ENCODE results near the gene USP32. TPM values are rescaled to one million over a fixed set of nuclear protein-coding genes. Genes with fewer than 3 reads are reported as not detected.

USP32 gene
- polyA plus RNA-seq, 3 donors, result 10.1 to 26.6 (median 16.6) TPM

- Mint-ChIP-seq H3K4me3 (peak overlapping the region in 1 of 2 donors; percentile 9), H3K36me3 (peaks cover 2 to 5% of the 10 kb centered on the region in 2 donors), H3K27me3 (ENCODE audit: low read depth in 3 of 3) (peaks cover 11 to 21% (median 12%) of the 10 kb centered on the region in 3 donors), H3K4me1 (peaks cover 3% of the 10 kb centered on the region), H3K27ac (no peak overlapping the region), H3K9me3 (no peaks in the 10 kb centered on the region)
- DNase-seq, result no peak
- Histone ChIP-seq H4K20me1 (ENCODE audit: insufficient read depth, low read length) (no peaks in the 10 kb centered on the region), H3K79me2 (ENCODE audit: insufficient read depth, low read length) (no peaks in the 10 kb centered on the region), H3K36me3 (replicated peaks in 1 of 2; ENCODE audit: control insufficient read depth in 1 of 2, insufficient read depth in 2 of 2, low read length in 2 of 2) (no peaks in the 10 kb centered on the region), H3K4me2 (replicated peaks; ENCODE audit: extremely low read depth, low read length, poor library complexity, severe bottlenecking) (no peak overlapping the region), H3K4me3 (replicated peaks in 1 of 3; ENCODE audit: low read depth in 2 of 3, low read length in 3 of 3) (no peak overlapping the region), H3K27me3 (ENCODE audit: control insufficient read depth in 2 of 2, insufficient read depth in 2 of 2, low read length in 2 of 2) (peaks cover 0 to 3% of the 10 kb centered on the region in 2 donors), H3K27ac (ENCODE audit: low read depth in 1 of 2, low read length in 2 of 2) (no peak overlapping the region), H3K4me1 (ENCODE audit: control insufficient read depth in 1 of 2, insufficient read depth in 2 of 2, low read length in 2 of 2) (peaks cover under 1 to 2% of the 10 kb centered on the region in 2 donors), H3K9me3 (replicated peaks in 1 of 2; ENCODE audit: control insufficient read depth in 1 of 2, insufficient read depth in 1 of 2, low read length in 2 of 2) (no peaks in the 10 kb centered on the region), H3K9ac (ENCODE audit: insufficient read depth, low read length, poor library complexity, severe bottlenecking) (no peak overlapping the region), H2AFZ (ENCODE audit: insufficient read depth, low read depth, low read length, poor library complexity, severe bottlenecking) (no peak overlapping the region)
- WGBS (ENCODE audit: insufficient coverage), result no CpG with 5 or more reads among the region's 4 CpGs
- intact Hi-C loops (cut with micrococcal nuclease), result no loop called here
- no peak for TF ChIP-seq CTCF (IDR thresholded peaks at IDR 0.05)
Observed at GRCh38 chr17:60129164-60129563, 262.8 kb downstream of the USP32 start.

Small RNA genes lying within 50 kb of the gene (small RNA-seq; reads per million reads assigned to genes)
- 248 reads per million, percentile 98 among the genes with 10 or more reads in this experiment for gene SCARNA20 (ENCODE audit: insufficient read length, low read depth)

Other genes with a start within 250 kb of the USP32 start
- not detected for gene CA4, start 242.2 kb downstream of the USP32 start, polyA plus RNA-seq
- gene CHCT1, start 30.4 kb upstream of the USP32 start, polyA plus RNA-seq, result under 1 TPM in 1 of 3 donors, not detected in 2; 0.89 TPM
- gene APPBP2, start 134.1 kb upstream of the USP32 start, polyA plus RNA-seq, result 10 to 100 TPM in 2 of 3 donors, 1 to 10 TPM in 1; 6.4 to 14.7 (median 10.4) TPM
- 1 to 10 TPM; 4.7 to 7.3 (median 7.2) TPM for gene PPM1D, start 208.1 kb upstream of the USP32 start, polyA plus RNA-seq

Measured in CD14-positive monocyte (primary cell).